Globus pallidus (tissue), 1 donor: ENCODE measurements around the gene FRMD4A.

Experiments used
- DNase-seq: peaks from one replicate; pipeline ENCODE4 v3.0.0-alpha.2; 2015; ENCODE audit warnings: low spot score

Gene FRMD4A

DNA sequence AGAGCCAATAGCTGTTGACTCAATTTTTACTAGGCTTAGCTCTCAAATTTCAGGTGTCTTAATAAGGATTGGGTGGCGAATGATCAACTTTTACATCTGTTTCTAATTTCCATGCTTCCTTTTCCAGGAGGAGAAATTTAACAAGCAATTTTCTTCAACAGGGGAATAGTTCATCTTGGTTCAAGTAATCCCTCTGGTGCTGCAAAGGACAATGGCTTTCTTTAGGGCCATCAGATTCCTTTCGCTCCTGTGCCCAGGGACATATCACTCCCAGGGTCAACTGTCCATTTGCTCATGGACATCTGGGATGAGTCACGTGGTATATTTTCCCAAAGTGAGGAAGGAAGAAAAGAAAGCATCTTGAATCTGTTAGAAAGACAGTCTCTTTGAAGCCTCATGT lies 313.3 kb downstream of the FRMD4A start:
- DNase-seq: no peak

DNA sequence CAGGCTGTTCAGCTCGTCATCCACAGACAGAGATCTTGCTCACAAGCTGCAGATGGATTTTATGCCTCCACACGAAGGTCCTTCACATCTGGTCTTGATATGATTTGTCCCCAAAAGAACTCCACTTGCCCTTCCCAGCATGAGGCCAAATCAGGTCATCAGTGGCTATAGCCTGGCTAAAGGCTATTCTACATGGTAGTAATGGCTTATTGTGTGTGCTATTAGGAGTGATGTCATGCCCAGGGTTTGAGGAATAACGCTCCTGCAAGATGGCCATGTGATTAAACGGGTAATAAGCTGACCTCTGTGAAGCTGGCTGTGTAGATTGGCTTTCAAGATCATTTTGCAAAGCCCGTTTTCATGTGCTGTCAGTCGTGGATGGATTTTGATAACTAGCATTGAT lies 313.8 kb downstream of the FRMD4A start:
- no peak for DNase-seq

DNA sequence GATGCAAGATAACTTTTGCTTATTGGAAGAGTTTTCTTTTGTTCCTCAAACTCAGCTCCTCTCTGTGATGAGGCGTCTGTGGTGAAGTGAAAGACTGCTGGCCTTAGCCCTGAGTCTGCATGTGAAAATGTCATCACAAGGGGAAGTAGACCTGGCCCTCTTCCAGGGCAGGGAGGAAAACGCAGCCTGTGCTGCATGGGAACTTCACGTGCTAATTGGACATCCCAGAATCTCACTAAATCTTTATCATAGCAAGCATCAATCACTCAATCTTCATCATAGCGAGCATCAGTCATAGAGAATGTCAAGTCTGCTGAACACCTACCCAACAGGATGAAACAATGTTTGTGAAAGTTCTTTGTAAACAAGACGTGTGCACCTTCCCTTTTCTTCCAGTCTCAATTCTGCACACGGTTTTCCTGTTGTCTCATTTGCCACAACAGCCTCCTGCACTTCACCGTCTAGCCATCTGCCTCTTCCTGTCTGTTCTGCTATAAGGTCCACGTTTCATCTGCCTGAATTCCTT lies 314.6 kb downstream of the FRMD4A start:
- DNase-seq: peak; percentile 68

DNA sequence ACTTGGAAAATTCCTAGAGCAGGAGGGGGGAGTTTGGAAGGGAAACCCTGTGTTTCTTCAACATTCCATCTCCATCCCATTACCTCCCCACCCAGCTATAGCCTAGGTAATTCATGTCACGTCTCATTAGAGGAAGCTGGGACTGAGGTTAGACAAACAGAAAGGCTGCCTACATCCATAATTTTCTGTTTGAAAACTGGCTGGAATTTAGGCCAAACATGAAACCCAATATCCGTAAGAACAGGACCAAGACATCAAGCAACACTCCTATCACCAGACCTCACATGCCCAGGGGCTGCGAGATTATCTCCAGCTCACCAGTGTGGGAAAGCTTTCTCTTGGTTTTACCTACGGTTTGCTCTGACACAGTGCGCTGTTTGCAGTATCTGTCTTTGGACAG lies 316.3 kb downstream of the FRMD4A start:
- DNase-seq: no peak

DNA sequence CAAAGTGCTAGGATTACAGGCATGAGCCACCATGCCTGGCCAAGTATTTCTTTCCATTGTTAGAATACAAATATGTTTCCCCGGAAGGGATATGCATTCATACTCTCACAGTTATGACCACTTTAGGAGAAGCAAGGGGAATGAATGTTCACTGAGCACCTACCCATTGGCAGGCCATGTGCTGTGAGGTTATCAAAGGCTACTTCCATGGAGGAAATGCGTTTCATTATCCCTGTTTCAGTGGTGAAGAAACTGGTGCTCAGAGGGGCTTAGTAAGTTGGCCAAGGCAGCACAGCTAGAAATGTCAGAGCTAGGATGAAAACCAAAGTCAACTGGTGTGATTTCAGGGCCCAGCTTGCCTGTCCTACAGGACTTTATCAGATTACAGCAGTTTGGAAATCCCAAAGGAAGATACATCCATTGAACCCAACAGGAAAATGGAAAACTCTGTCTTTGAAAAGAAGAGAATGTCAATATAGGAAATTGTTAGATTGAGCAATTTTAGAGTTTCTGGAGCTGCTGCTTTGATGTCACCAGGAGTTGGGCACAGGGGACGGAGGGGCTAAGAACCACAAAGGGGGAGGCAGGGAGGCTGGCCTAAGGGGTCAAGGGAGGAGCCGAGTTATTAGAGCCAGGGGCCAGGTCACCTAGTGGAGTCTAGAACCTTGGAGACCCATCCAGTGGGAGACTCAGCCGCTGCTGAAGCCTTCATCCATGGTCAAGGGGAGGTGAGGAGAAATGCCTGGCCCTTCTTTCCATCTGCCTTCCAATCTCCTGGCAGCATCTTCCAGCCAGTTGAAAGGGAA lies 319.8 kb downstream of the FRMD4A start:
- no peak for DNase-seq

DNA sequence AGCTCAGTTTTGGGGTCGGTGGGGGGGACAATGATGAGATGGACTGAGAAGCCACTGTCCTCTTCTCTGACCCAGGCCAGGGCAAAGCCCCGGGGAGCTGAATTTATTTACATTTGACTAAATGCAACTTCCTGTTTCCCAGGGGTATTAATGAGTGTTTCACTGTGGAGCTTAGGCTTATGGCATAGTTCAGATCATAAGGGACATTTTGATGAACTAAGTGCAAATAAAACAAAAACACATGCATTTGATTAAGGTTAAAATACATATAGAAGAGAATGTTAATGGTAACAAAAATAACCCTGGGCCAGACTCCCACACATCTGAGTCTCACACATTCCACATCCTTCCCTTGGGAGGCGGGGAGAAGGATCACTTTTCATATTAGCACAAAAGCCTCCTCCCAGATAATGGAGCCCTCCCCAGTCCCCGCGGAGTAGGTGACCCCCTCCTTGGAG lies 320.6 kb downstream of the FRMD4A start:
- no peak for DNase-seq

DNA sequence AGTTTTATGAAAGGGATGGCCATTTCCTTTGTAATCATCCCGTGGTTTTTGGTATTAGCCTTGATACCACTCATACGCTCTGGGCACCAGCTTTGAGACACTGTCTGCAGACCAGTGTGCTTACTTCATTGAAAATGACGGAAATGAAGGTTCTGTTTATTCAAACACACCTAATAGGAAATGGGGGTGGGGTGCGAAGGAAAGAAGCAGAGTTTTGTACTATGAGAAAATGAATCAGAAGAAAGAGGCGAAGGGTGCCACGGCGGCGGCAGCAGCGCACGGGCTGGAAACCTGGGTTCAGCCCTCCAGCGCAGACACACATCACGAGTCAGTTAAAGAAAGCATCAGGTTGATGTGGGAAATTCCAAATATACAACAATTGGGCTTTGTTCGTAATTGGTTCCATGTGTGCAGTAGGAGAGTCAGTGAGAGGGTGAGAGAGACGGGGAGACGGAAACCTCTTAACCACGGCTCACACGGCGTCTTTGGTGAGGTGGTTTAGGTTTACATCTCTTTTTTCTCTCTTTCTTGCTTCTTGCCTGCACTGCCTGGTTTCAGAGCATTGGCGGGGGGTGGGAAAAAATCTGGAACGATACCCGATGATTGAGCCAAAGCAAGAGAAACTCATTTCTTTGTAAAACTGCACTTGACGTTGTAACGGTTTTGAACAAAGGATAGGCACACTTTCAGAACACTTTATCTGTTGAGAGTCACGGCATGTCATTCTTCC lies 321.2 kb downstream of the FRMD4A start:
- DNase-seq: no peak

DNA sequence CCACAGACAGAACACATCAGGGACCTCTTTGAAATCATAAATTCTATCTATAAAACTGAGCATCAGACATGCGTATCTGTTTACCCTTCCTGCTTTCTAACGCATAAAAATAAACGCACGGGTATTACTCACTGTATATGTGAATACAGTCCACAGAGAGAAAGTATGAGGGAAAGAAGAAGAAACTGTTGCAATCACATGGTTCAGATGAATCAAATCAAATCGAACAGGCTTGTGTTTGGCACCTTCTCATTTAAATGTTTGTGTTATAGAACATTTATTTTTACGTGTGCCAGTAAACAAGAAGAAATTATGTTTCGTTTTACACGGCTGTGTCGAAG lies 322.0 kb downstream of the FRMD4A start:
- DNase-seq: no peak

DNA sequence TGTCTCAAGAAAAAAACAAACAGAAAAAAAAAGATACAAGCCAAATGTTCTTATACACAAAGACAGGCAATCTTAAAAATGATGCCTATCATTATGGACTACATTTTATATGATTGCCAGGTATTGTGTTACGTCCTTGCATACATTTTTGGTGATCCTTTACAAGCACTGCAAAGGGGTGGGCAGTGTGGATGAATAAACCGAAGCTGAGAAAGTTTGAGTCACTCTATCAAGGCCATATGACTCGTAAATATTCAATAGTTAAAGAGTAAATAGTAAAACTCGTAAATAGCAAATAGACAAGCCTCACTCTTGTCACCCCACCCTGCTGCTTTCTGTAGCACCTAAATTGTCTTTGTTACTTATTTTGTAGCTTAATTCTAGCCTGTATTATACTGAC lies 326.2 kb downstream of the FRMD4A start:
- DNase-seq: no peak

DNA sequence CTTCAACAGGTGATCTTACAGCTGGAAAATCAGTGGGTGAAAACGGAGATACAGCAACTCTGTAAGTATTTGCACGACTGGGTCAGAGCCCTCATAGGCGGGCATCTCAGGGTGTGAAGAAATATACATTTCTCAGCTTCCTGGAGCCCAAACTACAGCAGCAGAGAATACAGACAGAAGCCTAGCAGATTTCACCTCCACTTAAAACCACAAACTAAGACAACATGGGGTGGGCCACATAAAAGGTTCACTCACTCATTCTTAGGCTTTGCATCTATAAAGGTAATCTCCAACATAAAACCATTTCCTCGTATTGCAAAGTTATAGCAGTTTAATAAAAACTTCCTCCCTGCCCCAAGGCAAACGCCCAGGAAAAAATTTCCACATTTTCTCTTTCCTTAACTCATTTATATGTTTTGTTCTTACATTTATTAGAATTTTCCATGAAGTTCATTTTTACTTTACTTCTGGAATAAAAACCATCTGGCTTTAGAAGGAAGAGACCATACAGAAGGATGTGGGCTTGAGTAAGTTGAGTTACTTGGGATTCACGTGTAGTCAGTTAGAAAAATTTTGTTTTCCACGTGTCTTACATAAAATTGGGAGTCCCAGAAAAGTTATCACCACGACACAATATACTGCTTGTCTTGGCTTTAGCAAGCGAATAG lies 327.1 kb downstream of the FRMD4A start:
- no peak for DNase-seq

DNA sequence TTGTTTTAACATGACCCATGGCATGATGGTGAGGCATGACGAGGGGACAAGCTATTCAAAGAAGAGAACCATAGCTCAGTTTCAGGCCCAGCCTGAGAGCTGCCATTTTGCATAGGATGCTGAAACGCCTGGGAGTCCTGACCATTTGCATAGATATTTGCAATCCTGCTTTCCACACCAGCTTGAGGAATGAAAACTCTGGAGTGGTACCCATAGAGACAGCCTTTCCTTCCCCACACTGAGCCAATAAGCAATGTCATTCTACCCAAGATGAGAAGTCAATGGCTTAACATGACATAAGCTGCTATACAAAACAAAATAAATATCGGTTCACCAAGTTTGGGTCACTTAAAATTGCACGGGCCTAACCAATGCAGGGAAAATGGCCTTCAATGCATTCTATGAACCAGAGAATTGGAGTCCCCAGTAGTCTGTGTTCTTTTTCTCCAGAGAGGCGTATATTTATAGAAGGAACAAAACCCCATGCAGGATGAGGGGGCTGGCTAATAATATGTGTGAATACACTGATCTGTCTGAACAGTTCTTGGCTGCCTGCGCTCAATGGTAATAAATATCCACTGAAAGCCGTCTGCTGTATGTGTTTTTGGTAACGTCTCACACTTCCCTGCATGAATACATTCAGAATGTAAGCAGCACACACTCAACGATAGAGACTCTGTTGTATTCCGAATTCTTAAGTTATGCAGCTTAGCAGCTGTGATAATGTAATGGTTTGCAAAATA lies 329.3 kb downstream of the FRMD4A start:
- no peak for DNase-seq

DNA sequence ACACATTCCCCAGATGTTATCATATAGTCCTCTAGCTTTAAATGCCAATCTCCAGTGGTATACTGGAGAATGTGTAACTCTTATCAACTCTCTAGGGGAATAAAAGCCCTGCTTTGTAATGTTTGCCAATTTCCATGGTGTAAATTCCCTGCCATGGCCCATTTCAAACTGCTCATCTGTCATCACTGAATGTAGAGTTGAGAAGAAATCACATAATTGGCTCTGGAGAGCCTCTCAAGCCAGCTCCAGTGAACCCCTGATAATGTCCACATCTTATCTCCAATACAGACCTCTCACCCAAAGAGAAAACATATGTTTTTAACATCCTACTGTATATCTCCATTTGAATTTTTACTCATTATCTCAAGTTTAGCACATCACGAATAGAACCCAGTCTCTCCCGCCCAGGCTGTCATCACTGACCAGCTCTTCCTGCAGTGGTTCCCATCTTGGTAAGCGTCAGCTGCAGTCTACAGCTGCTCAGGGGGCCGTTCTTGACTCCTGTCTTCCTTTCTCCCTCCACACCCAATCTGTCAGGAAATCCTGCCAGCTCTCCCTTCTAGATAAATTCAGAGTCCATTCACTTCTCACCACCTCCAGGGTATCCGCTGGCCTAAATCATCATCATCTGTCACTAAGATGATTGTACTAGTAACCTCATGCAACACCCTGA lies 332.4 kb downstream of the FRMD4A start:
- DNase-seq: no peak

DNA sequence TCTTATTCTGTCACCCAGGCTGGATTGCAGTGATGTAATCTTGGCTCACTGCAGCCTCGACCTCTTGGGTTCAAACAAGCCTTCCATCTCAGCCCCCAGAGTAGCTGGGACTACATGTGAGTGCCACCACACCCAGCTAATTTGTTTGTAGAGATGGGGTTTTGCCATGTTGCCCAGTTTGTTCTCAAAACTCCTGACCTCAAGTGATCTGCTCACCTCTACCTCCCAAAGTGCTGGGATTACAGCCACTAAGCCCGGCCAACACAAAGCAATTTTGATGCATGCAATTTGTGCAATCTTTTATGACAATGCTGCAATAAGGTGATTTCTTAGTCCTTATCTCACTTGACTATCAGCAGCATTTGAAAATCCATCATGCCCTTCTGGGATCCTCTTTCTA lies 333.1 kb downstream of the FRMD4A start:
- DNase-seq: no peak

DNA sequence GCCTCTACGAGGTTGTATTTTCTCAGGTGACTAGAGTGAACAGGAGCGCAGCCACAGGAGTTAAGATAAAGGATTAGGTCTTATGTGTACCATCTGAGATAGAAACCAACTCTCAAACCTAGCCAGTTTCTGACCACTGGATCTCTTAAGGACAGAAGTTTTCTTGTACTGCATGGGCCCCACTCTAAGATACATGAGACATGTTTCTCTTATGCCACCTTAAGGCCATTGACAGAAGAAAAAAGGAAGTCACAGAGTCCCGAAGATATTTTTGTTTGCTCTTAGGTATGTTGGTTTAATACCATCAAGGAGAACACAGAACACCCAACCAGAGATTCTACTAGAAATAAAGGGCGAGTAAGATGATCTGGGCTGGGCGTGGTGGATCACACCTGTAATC lies 335.8 kb downstream of the FRMD4A start:
- no peak for DNase-seq

DNA sequence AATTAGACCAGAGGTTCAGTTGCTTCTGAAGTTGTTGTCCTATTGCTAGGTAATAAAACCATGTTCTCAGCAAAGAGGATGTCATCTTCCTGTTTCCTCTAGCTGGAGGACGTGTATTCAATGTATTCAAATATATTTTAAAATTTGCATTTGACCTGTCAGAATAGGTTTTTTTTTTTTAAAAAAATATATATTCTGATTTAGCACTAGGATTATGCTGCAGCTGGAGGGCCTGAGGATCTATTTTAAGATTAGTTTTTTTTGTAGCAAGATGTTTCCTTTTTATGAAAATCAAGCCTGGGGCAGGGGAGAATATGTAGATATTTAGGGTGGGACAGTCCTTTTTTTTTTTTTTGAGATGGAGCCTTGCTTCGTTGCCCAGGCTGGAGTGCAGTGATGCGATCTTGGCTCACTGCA lies 337.0 kb downstream of the FRMD4A start:
- DNase-seq: no peak

DNA sequence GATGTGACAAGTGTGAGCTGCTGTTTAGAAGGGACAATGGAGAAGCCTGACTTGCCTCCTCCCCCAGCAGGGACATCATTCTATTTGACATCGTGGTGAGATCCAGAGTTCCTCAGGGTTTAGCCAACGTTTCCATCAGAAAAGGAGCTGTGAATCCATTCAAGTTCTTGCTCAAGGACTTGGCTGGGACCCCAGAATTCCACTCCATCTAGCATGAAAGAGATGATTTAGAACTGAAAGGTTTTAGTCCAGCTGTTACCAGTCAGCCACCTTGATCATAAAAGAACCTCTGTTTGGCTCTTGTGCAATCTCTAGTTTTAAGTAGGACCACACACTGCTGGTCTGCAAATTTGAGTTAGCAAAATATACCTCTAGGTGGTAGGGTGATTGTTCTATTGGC lies 337.6 kb downstream of the FRMD4A start:
- DNase-seq: no peak

DNA sequence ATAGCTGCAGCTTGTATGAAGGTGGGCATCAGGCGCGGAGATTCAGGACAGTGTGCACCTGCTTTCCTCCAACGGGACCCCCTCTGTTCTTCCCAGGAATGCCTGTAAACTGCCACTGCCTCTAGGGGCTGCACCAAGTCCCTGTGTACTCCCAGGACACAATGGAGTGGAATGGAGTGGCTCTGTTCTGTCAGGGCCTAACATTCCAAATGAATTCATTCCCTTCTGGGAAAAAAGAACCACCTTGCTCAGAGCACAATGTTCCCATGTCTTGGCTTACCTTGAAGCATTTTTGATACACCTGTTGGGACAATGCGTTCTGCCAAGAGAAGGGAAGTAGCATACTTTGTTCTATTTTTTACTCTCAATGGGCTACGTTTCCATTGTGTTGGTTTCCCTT lies 339.4 kb downstream of the FRMD4A start:
- no peak for DNase-seq

DNA sequence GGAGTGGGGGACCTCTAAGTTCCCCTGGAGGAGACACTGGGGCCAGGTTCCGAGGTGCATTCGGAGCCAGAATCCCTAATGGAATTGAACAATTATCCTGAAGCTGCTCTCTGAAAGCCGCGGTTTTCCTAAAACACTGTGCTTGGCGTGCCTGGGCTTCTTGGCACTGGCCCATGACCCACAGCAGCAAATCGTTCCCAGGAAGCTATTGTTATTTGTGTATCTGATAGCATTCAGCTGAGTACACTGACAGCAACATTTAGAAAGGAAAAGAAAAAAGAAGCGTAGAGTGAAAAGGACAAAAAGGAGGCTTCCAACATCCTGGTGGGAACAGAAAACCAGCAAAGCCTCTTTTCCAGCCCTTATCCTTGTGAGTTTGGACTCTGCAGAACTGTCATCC lies 339.8 kb downstream of the FRMD4A start:
- no peak for DNase-seq

DNA sequence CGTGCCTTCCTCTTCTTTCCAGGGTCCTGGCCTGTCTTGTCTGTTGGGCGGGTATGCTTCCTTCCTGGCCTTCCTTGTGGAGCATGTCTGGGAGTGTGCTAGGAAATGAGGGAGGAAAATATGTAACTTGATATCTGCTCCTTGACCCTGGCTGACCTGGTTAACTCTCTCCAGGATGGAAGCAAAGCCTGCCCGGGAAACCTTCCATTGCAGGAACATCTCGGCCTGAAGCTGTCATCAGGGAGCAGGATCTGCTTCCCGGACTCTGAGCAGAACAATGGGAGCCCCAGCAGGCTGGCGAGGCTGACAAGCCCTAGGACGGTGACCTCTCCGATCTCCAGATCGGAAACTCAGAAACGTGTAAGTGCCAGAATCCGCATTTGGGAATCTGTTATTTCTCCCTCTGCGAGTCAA lies 340.3 kb downstream of the FRMD4A start:
- DNase-seq: no peak

DNA sequence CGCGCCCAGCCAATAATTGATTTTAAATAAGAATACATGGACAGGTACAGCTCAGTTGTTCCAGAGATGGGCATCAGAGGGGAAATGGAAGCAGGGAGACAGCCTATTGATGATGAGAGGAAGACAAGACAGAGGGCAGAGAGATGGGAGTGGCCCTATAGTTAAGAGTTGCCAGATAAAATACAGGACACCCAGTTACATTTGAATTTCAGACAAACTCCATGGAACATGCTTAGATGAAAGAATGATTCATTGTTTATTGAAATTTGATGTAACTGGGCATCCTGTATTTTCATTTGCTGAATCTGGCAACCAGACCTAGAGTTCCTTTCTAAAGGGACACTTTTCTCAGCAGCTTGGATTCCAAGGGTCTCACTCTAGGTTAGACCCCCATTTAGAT lies 341.1 kb downstream of the FRMD4A start:
- DNase-seq: no peak

DNA sequence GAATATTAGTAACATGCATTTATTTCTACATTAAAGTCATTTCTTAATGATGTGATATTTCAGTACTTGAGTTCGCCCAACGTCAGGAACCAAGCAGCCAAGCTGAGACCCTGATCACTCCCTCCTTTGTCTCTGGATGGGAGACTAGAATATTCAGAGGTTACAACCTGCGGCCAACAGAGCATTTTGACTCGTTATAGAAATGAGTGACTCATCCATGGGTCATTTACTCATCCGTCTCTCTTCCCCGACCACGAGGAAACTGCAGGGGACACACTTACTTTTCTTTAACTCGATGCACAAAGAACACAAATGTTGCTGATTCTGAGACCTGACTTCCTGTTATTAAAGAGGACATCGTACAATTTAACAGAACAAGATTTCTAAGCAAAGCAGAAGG lies 343.3 kb downstream of the FRMD4A start:
- DNase-seq: no peak
